T-helper 17 cell (primary cell): ENCODE results near the gene DLG1. TPM values are rescaled to one million over a fixed set of nuclear protein-coding genes. Genes with fewer than 3 reads are reported as not detected.

Experiments
- ATAC-seq: fragments of 150-1000 bp; cut with Tn5 transposase; 2 replicates; pipeline ENCODE4 v1.10.0; 2021; ENCODE audit warnings: mild to moderate bottlenecking, moderate library complexity
- DNase-seq, 3 donors: peaks; one replicate each; pipeline versions ENCODE4 v3.0.0 to v3.0.0-alpha.2; 2020 to 2021
- H3K9me3 ChIP-seq: one replicate; pipeline ENCODE4 v1.7.0; 2013; ENCODE audit warnings: low read length, mild to moderate bottlenecking; ENCODE audit not compliant: control insufficient read depth, poor library complexity, severe bottlenecking
- H3K27ac Mint-ChIP-seq: one replicate; pipeline ENCODE4 v1.8.0; 2022; ENCODE audit warnings: mild to moderate bottlenecking, moderate library complexity, mixed read lengths
- H3K27me3 Mint-ChIP-seq: one replicate; pipeline ENCODE4 v1.8.0; 2022; ENCODE audit warnings: mixed read lengths
- H3K36me3 Mint-ChIP-seq: one replicate; pipeline ENCODE4 v1.8.0; 2022; ENCODE audit warnings: low read depth, mixed read lengths
- H3K4me1 Mint-ChIP-seq: one replicate; pipeline ENCODE4 v1.8.0; 2022; ENCODE audit warnings: mild to moderate bottlenecking, mixed read lengths
- H3K4me3 Mint-ChIP-seq: one replicate; pipeline ENCODE4 v1.8.0; 2022; ENCODE audit warnings: mild to moderate bottlenecking, moderate library complexity, mixed read lengths
- total RNA-seq, 4 donors: library from RNA in 2 of 4; stranded (reverse) in 2 of 4; gene quantifications; one replicate each; pipeline ENCODE4 v1.2.3 and lab custom pipeline; 2022 to 2026

DLG1 gene
- total RNA-seq, 2 donors from 2014 or later = 87.5 to 99.7 TPM

GRCh38 chr3:197178998-197179397 lies 119.4 kb downstream of the DLG1 start:
- Mint-ChIP-seq H3K36me3 (peaks cover 7% of the 10 kb centered on the region), H3K27me3 (no peaks in the 10 kb centered on the region), H3K4me3 (no peak overlapping the region), H3K27ac (peak overlapping the region; percentile 90), H3K4me1 (peaks cover 19% of the 10 kb centered on the region)
- DNase-seq = no peak
- ATAC-seq = no peak
- H3K9me3 ChIP-seq = no peaks in the 10 kb centered on the region

GRCh38 chr3:197175503-197175902 lies 122.9 kb downstream of the DLG1 start:
- ATAC-seq = no peak

GRCh38 chr3:197174927-197175326 lies 123.5 kb downstream of the DLG1 start:
- no peaks in the 10 kb centered on the region for H3K27me3 Mint-ChIP-seq
- ATAC-seq = no peak

More at GRCh38 chr3:197175503-197175902, 122.9 kb downstream of the DLG1 start:
- peaks cover 5% of the 10 kb centered on the region for H3K36me3 Mint-ChIP-seq
- no peak overlapping the region for H3K4me3 Mint-ChIP-seq
- H3K27ac Mint-ChIP-seq = no peak overlapping the region
- H3K27me3 Mint-ChIP-seq = no peaks in the 10 kb centered on the region
- no peaks in the 10 kb centered on the region for H3K9me3 ChIP-seq
- DNase-seq = no peak
- peaks cover 21% of the 10 kb centered on the region for H3K4me1 Mint-ChIP-seq

GRCh38 chr3:197173620-197174019 lies 124.8 kb downstream of the DLG1 start:
- Mint-ChIP-seq H3K36me3 (peaks cover 3% of the 10 kb centered on the region), H3K27me3 (no peaks in the 10 kb centered on the region), H3K4me3 (no peak overlapping the region), H3K4me1 (peaks cover 25% of the 10 kb centered on the region), H3K27ac (no peak overlapping the region)
- H3K9me3 ChIP-seq = no peaks in the 10 kb centered on the region
- ATAC-seq (no peak), DNase-seq (no peak)

More at GRCh38 chr3:197174927-197175326, 123.5 kb downstream of the DLG1 start:
- Mint-ChIP-seq H3K4me3 (no peak overlapping the region), H3K4me1 (peaks cover 23% of the 10 kb centered on the region), H3K36me3 (peaks cover 4% of the 10 kb centered on the region), H3K27ac (no peak overlapping the region)
- no peaks in the 10 kb centered on the region for H3K9me3 ChIP-seq
- no peak for DNase-seq

- H3K9me3 ChIP-seq = no peaks in the 10 kb centered on the region
- Mint-ChIP-seq H3K36me3 (no peaks in the 10 kb centered on the region), H3K27me3 (no peaks in the 10 kb centered on the region), H3K4me3 (no peak overlapping the region), H3K4me1 (peaks cover 24% of the 10 kb centered on the region), H3K27ac (peak overlapping the region; percentile 93)
- DNase-seq (no peak), ATAC-seq (no peak)
Measured at GRCh38 chr3:197171481-197172067, 126.8 kb downstream of the DLG1 start.

- no peak for ATAC-seq
- H3K36me3 Mint-ChIP-seq = peaks cover 4% of the 10 kb centered on the region
- no peaks in the 10 kb centered on the region for H3K9me3 ChIP-seq
- H3K27ac Mint-ChIP-seq = peak overlapping the region; percentile 93
- DNase-seq = no peak
- H3K27me3 Mint-ChIP-seq = no peaks in the 10 kb centered on the region
- H3K4me1 Mint-ChIP-seq = peaks cover 35% of the 10 kb centered on the region
- H3K4me3 Mint-ChIP-seq = no peak overlapping the region
Measured at GRCh38 chr3:197169028-197169427, 129.4 kb downstream of the DLG1 start.

- Mint-ChIP-seq H3K27ac (peak overlapping the region; percentile 93), H3K27me3 (no peaks in the 10 kb centered on the region), H3K4me1 (peaks cover 35% of the 10 kb centered on the region), H3K36me3 (peaks cover 4% of the 10 kb centered on the region), H3K4me3 (no peak overlapping the region)
- peak; percentile 76 for ATAC-seq
- H3K9me3 ChIP-seq = no peaks in the 10 kb centered on the region
- DNase-seq = no peak
Measured at GRCh38 chr3:197168606-197169005, 129.8 kb downstream of the DLG1 start.

GRCh38 chr3:197168063-197168462 lies 130.3 kb downstream of the DLG1 start:
- peaks cover 6% of the 10 kb centered on the region for H3K36me3 Mint-ChIP-seq
- H3K27ac Mint-ChIP-seq = peak overlapping the region; percentile 93
- DNase-seq = no peak
- peaks cover 35% of the 10 kb centered on the region for H3K4me1 Mint-ChIP-seq
- no peak for ATAC-seq
- H3K27me3 Mint-ChIP-seq = no peaks in the 10 kb centered on the region
- H3K9me3 ChIP-seq = no peaks in the 10 kb centered on the region
- no peak overlapping the region for H3K4me3 Mint-ChIP-seq

- Mint-ChIP-seq H3K27me3 (no peaks in the 10 kb centered on the region), H3K27ac (peak overlapping the region; percentile 93), H3K4me1 (peaks cover 35% of the 10 kb centered on the region), H3K4me3 (no peak overlapping the region), H3K36me3 (peaks cover 6% of the 10 kb centered on the region)
- no peak for ATAC-seq
- no peaks in the 10 kb centered on the region for H3K9me3 ChIP-seq
- DNase-seq = no peak
Measured at GRCh38 chr3:197167549-197167948, 130.9 kb downstream of the DLG1 start.

- Mint-ChIP-seq H3K27me3 (no peaks in the 10 kb centered on the region), H3K4me3 (no peak overlapping the region), H3K36me3 (peaks cover 6% of the 10 kb centered on the region), H3K4me1 (peaks cover 32% of the 10 kb centered on the region), H3K27ac (no peak overlapping the region)
- ATAC-seq (no peak), DNase-seq (no peak)
- H3K9me3 ChIP-seq = no peaks in the 10 kb centered on the region
Measured at GRCh38 chr3:197165890-197166289, 132.5 kb downstream of the DLG1 start.

- Mint-ChIP-seq H3K36me3 (peaks cover 2% of the 10 kb centered on the region), H3K4me1 (no peaks in the 10 kb centered on the region), H3K4me3 (no peak overlapping the region), H3K27me3 (no peaks in the 10 kb centered on the region), H3K27ac (no peak overlapping the region)
- DNase-seq (no peak), ATAC-seq (no peak)
- peaks cover 2% of the 10 kb centered on the region for H3K9me3 ChIP-seq
Measured at GRCh38 chr3:197155046-197155445, 143.4 kb downstream of the DLG1 start.

- Mint-ChIP-seq H3K27me3 (no peaks in the 10 kb centered on the region), H3K27ac (no peak overlapping the region), H3K4me3 (no peak overlapping the region), H3K4me1 (no peaks in the 10 kb centered on the region), H3K36me3 (no peaks in the 10 kb centered on the region)
- ATAC-seq = no peak
- H3K9me3 ChIP-seq = peaks cover 2% of the 10 kb centered on the region
- no peak for DNase-seq
Measured at GRCh38 chr3:197151580-197151979, 146.8 kb downstream of the DLG1 start.

GRCh38 chr3:197149528-197149927 lies 148.9 kb downstream of the DLG1 start:
- H3K36me3 Mint-ChIP-seq = no peaks in the 10 kb centered on the region
- no peaks in the 10 kb centered on the region for H3K27me3 Mint-ChIP-seq
- H3K27ac Mint-ChIP-seq = no peak overlapping the region
- H3K4me3 Mint-ChIP-seq = no peak overlapping the region
- peaks cover 3% of the 10 kb centered on the region for H3K4me1 Mint-ChIP-seq
- DNase-seq (no peak), ATAC-seq (no peak)
- H3K9me3 ChIP-seq = no peaks in the 10 kb centered on the region

GRCh38 chr3:197144188-197144587 lies 154.2 kb downstream of the DLG1 start:
- Mint-ChIP-seq H3K27me3 (no peaks in the 10 kb centered on the region), H3K4me1 (peaks cover 11% of the 10 kb centered on the region), H3K4me3 (no peak overlapping the region), H3K27ac (no peak overlapping the region), H3K36me3 (peaks cover 5% of the 10 kb centered on the region)
- no peaks in the 10 kb centered on the region for H3K9me3 ChIP-seq
- DNase-seq (no peak), ATAC-seq (no peak)
